CD4-positive, alpha-beta T cell treated with Interleukin-6 for 4 hours (primary cell): ENCODE measurements around the gene AHDC1.
"Not testable (repeated sequence)": the region's sequence is repeated elsewhere in the genome, so short reads cannot be mapped to it uniquely, and the experiment has no call there.

ENCODE experiments used
- DNase-seq: peaks from one replicate; pipeline ENCODE4 v3.0.0-alpha.2; 2020; ENCODE audit warnings: mixed read lengths

AHDC1 gene, protein sequence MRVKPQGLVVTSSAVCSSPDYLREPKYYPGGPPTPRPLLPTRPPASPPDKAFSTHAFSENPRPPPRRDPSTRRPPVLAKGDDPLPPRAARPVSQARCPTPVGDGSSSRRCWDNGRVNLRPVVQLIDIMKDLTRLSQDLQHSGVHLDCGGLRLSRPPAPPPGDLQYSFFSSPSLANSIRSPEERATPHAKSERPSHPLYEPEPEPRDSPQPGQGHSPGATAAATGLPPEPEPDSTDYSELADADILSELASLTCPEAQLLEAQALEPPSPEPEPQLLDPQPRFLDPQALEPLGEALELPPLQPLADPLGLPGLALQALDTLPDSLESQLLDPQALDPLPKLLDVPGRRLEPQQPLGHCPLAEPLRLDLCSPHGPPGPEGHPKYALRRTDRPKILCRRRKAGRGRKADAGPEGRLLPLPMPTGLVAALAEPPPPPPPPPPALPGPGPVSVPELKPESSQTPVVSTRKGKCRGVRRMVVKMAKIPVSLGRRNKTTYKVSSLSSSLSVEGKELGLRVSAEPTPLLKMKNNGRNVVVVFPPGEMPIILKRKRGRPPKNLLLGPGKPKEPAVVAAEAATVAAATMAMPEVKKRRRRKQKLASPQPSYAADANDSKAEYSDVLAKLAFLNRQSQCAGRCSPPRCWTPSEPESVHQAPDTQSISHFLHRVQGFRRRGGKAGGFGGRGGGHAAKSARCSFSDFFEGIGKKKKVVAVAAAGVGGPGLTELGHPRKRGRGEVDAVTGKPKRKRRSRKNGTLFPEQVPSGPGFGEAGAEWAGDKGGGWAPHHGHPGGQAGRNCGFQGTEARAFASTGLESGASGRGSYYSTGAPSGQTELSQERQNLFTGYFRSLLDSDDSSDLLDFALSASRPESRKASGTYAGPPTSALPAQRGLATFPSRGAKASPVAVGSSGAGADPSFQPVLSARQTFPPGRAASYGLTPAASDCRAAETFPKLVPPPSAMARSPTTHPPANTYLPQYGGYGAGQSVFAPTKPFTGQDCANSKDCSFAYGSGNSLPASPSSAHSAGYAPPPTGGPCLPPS (N-terminal part only)

DNA sequence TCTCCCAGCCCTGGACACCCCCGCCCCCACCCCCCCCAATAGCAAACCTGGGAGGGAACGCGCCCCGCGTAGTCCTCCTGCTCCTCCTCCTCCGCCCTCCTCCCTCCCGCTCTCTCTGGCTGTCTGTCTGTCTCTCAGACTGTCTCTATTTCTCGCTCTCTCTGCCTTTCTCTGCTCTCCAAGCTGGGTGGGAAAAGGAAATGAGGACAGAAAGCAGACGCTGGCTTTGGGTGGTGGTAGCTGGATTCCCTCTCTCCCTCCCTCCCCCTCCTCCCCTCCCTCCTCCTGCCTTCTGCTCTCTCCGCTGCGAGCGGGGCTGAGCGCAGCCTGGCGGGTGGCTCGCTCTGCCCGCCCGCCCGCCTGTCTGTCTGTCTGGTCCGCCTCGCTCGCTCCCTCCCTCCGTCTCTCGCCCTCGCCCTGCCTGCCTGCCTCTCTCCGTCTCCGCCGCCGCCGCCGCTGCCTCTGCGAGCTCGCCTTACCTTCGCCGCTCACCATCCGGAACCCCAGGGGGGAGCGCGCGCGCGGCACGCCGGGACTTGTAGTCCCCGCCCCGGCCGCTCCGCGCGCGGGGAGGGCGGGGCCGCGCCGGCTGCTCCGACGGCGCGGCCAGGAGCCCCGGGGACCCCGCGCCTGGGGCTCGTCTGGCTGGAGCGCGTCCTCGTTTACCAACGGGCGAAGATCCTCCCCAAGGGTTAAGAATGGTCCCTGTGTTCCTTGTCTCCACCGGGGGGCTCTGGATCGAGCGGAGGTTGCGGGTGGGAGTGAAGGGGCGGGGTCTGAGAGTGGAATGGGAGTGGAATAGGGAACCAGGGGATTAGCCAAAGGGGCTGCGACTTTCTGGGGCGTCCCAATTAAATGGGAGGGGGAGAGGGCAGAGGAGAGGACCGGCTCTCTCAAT, at the start of gene AHDC1:
AHDC1 (minus strand) TSS at position 464 of the 898 bp plus-strand sequence. CDS start 52,029 bp downstream, outside the sequence.
- peak; percentile 94 for DNase-seq

GRCh38 chr1:27652111-27652864, 48.3 kb upstream of the AHDC1 start:
- DNase-seq, result no peak

DNA sequence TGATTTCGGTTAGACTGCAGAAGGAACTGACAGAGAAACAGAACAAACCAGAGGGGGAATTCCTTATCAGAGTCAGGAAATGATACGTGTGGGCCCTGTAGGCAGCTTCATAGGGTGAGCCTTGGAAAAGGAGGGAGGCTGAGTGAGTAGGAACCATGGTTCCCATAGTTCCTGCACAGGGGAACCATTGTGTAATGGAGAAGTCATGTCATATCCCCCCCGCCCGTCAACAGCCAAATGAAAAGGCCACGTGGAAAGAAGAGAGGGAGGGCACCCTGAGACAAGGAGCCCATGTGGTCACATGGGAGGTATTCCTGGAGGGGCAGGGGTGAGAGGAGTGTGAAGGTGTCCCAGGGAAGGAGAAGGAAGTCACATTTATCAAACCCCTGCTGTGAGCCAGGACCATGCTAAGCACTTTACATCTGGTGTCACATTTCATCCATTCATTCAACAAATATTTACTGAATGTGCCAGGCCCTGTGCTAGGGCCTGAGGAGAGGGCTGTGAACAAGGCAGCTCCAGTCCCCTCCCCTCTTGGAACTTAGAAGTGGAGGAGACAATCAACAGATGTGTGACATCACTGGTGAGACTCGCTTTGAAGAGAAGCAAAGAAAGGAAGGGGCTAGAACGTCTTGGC, 46.7 kb upstream of the AHDC1 start:
- DNase-seq, result no peak

GRCh38 chr1:27650171-27650538, 46.2 kb upstream of the AHDC1 start:
- no peak for DNase-seq

DNA sequence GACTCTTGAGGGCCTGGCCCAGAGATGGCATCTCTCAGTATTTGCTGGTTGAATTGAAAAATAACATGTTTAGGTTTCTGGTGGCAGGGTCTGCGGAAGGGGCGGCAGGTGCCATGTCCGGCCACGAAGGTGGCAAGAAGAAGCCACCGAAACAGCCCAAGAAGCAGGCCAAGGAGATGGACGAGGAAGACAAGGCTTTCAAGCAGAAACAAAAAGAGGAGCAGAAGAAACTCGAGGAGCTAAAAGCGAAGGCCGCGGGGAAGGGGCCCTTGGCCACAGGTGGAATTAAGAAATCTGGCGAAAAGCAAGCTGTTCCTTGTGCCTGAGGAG, 45.3 kb upstream of the AHDC1 start:
- no peak for DNase-seq

- no peak for DNase-seq
These were observed 44.8 kb upstream of the AHDC1 start for GRCh38 chr1:27648602-27649305.

GRCh38 chr1:27647328-27647727, 43.4 kb upstream of the AHDC1 start:
- DNase-seq, result no peak

DNA sequence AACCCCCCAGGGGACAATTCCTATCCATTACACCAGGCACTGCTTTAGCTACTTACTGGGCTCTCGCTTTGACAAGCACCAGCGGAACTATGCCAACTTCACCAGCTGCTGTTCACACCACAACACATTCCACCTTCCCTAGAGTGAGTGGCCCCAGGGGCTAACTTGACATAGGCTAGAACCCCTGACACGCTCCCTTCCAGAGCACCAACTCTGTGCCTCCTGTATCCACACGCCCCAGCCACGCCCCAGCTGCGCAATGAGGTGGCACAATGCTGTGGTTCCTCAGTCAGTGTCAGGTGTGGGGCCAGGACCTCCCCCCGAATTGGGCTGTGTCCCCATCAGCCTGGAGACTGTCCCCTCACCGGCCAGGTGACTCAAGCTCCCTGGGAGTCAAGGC, 42.7 kb upstream of the AHDC1 start:
- DNase-seq, result no peak

GRCh38 chr1:27645071-27645415, 41.1 kb upstream of the AHDC1 start:
- no peak for DNase-seq

- no peak for DNase-seq
These were observed 40.6 kb upstream of the AHDC1 start for GRCh38 chr1:27644369-27645070.

DNA sequence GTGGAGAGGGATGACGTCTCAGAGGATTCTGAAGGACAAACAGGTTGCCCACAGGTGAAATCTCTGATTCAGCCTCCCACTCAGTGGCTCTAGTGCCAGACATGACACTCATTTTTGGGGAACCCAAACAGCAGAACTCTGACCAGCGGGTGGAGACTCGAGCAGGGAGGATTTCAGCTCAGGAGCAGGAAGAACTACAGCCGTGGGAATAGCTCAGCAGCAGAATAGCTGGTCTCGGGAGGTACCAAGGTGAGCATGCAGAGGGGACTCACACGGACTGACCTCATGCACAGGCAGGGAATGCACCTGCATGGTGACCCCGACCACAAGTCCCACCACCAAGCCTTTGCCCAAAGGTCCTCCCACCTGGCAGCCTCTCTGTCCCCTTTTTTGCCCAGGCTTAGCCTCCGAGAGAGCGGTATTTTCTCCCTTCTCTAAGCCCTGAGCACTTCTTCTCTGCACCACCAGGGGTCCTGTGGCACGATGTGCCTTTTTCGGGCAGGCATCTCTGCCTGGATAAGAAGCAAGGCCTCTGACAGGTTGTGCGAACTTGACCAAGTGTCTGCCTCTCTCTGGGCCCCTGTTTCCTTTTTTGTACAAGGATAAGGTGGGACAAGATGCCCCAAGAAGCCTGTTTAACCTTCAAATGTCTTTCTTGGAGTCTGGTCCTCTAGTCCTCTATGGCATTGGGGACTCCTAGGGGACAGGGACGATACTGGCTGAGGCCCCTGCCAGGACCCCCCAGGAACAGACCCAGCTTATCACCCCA, 39.8 kb upstream of the AHDC1 start:
- peak; percentile 81 for DNase-seq

DNA sequence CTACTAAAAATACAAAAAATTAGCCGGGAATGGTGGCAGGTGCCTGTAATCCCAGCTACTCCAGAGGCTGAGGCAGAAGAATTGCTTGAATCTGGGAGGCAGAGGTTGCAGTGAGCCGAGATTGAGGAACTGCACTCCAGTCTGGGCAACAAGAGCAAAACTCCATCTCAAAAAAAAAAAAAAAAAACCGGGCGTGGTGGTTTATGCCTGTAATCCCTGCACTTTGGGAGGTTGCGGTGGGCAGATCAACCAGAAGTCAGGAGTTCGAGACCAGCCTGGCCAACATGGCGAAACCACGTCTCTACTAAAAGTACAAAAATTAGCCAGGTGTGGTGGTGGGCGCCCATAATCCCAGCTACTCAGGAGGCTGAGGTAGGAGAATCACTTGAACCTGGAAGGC, 36.6 kb upstream of the AHDC1 start:
- DNase-seq, result not testable (repeated sequence)

- no peak for DNase-seq
These were observed 34.9 kb upstream of the AHDC1 start for GRCh38 chr1:27638805-27639204.

- DNase-seq, result no peak
These were observed 34.2 kb upstream of the AHDC1 start for GRCh38 chr1:27638047-27638734.

- DNase-seq, result no peak
These were observed 31.6 kb upstream of the AHDC1 start for GRCh38 chr1:27635396-27636142.

DNA sequence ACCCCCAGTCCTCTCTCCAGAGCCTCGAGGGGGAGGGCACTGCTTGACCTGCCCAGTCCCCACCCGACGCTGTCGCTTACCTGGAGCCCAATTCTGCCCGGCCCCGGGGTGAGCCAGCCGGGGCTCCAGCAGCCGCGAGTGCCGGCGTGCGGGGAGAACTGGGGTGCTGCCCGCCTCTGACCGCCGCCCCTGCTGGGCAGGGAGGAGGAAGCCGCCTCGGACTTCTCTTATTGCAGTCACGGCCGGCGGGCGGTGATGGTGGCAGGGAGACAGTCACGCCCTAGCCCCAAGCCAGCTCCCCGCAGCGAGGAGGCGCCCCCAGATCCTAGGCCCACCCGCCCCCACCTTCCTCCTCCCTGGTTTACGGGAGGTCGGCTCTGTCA, 31.0 kb upstream of the AHDC1 start, which contains the start of gene FGR:
FGR (minus strand) TSS at position 201 of the 383 bp plus-strand sequence. CDS start 11,269 bp downstream, outside the sequence.
- no peak for DNase-seq

GRCh38 chr1:27634177-27634984, 30.4 kb upstream of the AHDC1 start:
- peak; percentile 58 for DNase-seq
